Duodenal mucosa (tissue), 2 donors: ENCODE measurements around the gene SLC49A3.
"Not testable (repeated sequence)": the region's sequence is repeated elsewhere in the genome, so short reads cannot be mapped to it uniquely, and the experiment has no call there.

Experiments used
- H3K27ac ChIP-seq: one replicate; pipeline ENCODE4 v1.7.0; 2013; ENCODE audit warnings: low read depth, low read length
- H3K27me3 ChIP-seq, 2 donors: one replicate each; pipeline ENCODE4 v1.7.0; 2013; ENCODE audit warnings: low read length in 2 of 2, control low read depth in 1 of 2; ENCODE audit not compliant: insufficient read depth in 2 of 2, control insufficient read depth in 1 of 2
- H3K36me3 ChIP-seq, 2 donors: one replicate each; pipeline ENCODE4 v1.7.0; 2013; ENCODE audit warnings: low read length in 2 of 2, control low read depth in 1 of 2; ENCODE audit not compliant: insufficient read depth in 2 of 2, control insufficient read depth in 1 of 2
- H3K4me1 ChIP-seq, 2 donors: one replicate each; pipeline ENCODE4 v1.7.0; 2013; ENCODE audit warnings: low read length in 2 of 2, control low read depth in 1 of 2; ENCODE audit not compliant: insufficient read depth in 2 of 2, control insufficient read depth in 1 of 2
- H3K4me3 ChIP-seq, 2 donors: one replicate each; pipeline ENCODE4 v1.7.0; 2013; ENCODE audit warnings: low read length in 2 of 2, low read depth in 1 of 2
- H3K9ac ChIP-seq, 2 donors: one replicate each; pipeline ENCODE4 v1.7.0; 2013; ENCODE audit warnings: low read length in 2 of 2, low read depth in 1 of 2
- H3K9me3 ChIP-seq, 2 donors: one replicate each; pipeline ENCODE4 v1.7.0; 2013; ENCODE audit warnings: low read length in 2 of 2, control low read depth in 1 of 2; ENCODE audit not compliant: control insufficient read depth in 1 of 2

Gene SLC49A3

GRCh38 chr4:710916-711315, 22.0 kb upstream of the SLC49A3 start:
- Histone ChIP-seq H3K4me3 (no peak overlapping the region), H3K27me3 (no peaks in the 10 kb centered on the region), H3K9ac (no peak overlapping the region), H3K9me3 (no peaks in the 10 kb centered on the region), H3K27ac (no peak overlapping the region), H3K36me3 (peaks cover 9 to 13% of the 10 kb centered on the region in 2 donors), H3K4me1 (peaks cover 6 to 15% of the 10 kb centered on the region in 2 donors)

- H3K9ac ChIP-seq = no peak overlapping the region
- no peak overlapping the region for H3K27ac ChIP-seq
- peaks cover 9 to 13% of the 10 kb centered on the region in 2 donors for H3K36me3 ChIP-seq
- no peak overlapping the region for H3K4me3 ChIP-seq
- H3K4me1 ChIP-seq = peaks cover 8 to 18% of the 10 kb centered on the region in 2 donors
- no peaks in the 10 kb centered on the region for H3K9me3 ChIP-seq
- H3K27me3 ChIP-seq = no peaks in the 10 kb centered on the region
Measured at GRCh38 chr4:710116-710515, 21.2 kb upstream of the SLC49A3 start.

GRCh38 chr4:709348-709747, 20.4 kb upstream of the SLC49A3 start:
- H3K4me3 ChIP-seq = no peak overlapping the region
- no peak overlapping the region for H3K27ac ChIP-seq
- peaks cover 12 to 22% of the 10 kb centered on the region in 2 donors for H3K4me1 ChIP-seq
- H3K9ac ChIP-seq = no peak overlapping the region
- peaks cover 7 to 10% of the 10 kb centered on the region in 2 donors for H3K36me3 ChIP-seq
- no peaks in the 10 kb centered on the region for H3K9me3 ChIP-seq
- no peaks in the 10 kb centered on the region for H3K27me3 ChIP-seq

- Histone ChIP-seq H3K36me3 (peaks cover 3 to 8% of the 10 kb centered on the region in 2 donors), H3K9me3 (no peaks in the 10 kb centered on the region), H3K9ac (no peak overlapping the region), H3K27ac (no peak overlapping the region), H3K4me1 (peaks cover 12 to 22% of the 10 kb centered on the region in 2 donors), H3K27me3 (no peaks in the 10 kb centered on the region), H3K4me3 (no peak overlapping the region)
Measured at GRCh38 chr4:708631-708933, 19.6 kb upstream of the SLC49A3 start.

GRCh38 chr4:707929-708630, 19.1 kb upstream of the SLC49A3 start:
- Histone ChIP-seq H3K9me3 (no peaks in the 10 kb centered on the region), H3K9ac (no peak overlapping the region), H3K36me3 (peaks cover 3 to 8% of the 10 kb centered on the region in 2 donors), H3K27me3 (no peaks in the 10 kb centered on the region), H3K4me3 (no peak overlapping the region), H3K4me1 (peaks cover 12 to 22% of the 10 kb centered on the region in 2 donors), H3K27ac (no peak overlapping the region)

- H3K27ac ChIP-seq = no peak overlapping the region
- no peaks in the 10 kb centered on the region for H3K27me3 ChIP-seq
- peaks cover 3 to 8% of the 10 kb centered on the region in 2 donors for H3K36me3 ChIP-seq
- H3K9me3 ChIP-seq = no peaks in the 10 kb centered on the region
- peaks cover 12 to 22% of the 10 kb centered on the region in 2 donors for H3K4me1 ChIP-seq
- peak overlapping the region; percentile 47 to 97 for H3K9ac ChIP-seq
- peak overlapping the region; percentile 43 to 62 for H3K4me3 ChIP-seq
Measured at GRCh38 chr4:706834-707598, 18.1 kb upstream of the SLC49A3 start.

- peak overlapping the region; percentile 79 to 81 for H3K4me3 ChIP-seq
- H3K4me1 ChIP-seq = peaks cover 12 to 22% of the 10 kb centered on the region in 2 donors
- H3K36me3 ChIP-seq, H3K27me3 ChIP-seq, H3K9me3 ChIP-seq: not testable (repeated sequence)
- peak overlapping the region; percentile 88 to 97 for H3K9ac ChIP-seq
- peak overlapping the region; percentile 50 for H3K27ac ChIP-seq
Measured at GRCh38 chr4:706083-706633, 17.2 kb upstream of the SLC49A3 start.

- Histone ChIP-seq H3K27me3 (no peaks in the 10 kb centered on the region), H3K27ac (peak within 1 kb of the TSS; percentile 50), H3K4me3 (peak within 1 kb of the TSS; percentile 79 to 81), H3K36me3 (peaks cover 3 to 6% of the 10 kb centered on the region in 2 donors), H3K9me3 (no peaks in the 10 kb centered on the region), H3K9ac (peak within 1 kb of the TSS; percentile 88 to 97), H3K4me1 (peaks cover 12 to 26% of the 10 kb centered on the region in 2 donors)
Measured at GRCh38 chr4:705278-706082, 16.5 kb upstream of the SLC49A3 start, which contains the start of gene PCGF3. PCGF3 (plus strand) TSS chr4:705832; CDS start chr4:733681, 27,849 bp downstream.

GRCh38 chr4:704971-705277, 16.0 kb upstream of the SLC49A3 start:
- Histone ChIP-seq H3K27me3 (no peaks in the 10 kb centered on the region), H3K27ac (no peak overlapping the region), H3K4me1 (peaks cover 12 to 29% of the 10 kb centered on the region in 2 donors), H3K4me3 (peak overlapping the region; percentile 63 to 68), H3K9ac (peak overlapping the region; percentile 71 to 79), H3K9me3 (no peaks in the 10 kb centered on the region), H3K36me3 (peaks cover 0 to under 1% of the 10 kb centered on the region in 2 donors)
